Mesenchymal stem cell (in vitro differentiated cells and primary cell): Measurements from ENCODE around the gene L3MBTL1.

ENCODE experiments used
- DNase-seq: peaks from one replicate; pipeline ENCODE4 v3.0.0-alpha.2; 2013
- H2AFZ ChIP-seq: one replicate; pipeline ENCODE4 v1.6.1; 2013; ENCODE audit warnings: low read depth, mild to moderate bottlenecking, control low read depth, inconsistent platforms, low read length, moderate library complexity
- H2AK5ac ChIP-seq: 2 replicates; pipeline ENCODE4 v1.6.1; 2013; ENCODE audit warnings: low read length, moderate library complexity, mild to moderate bottlenecking, inconsistent platforms; ENCODE audit not compliant: severe bottlenecking
- H2BK120ac ChIP-seq: one replicate; pipeline ENCODE4 v1.6.1; 2013; ENCODE audit warnings: low read depth, mild to moderate bottlenecking, inconsistent platforms, low read length, moderate library complexity
- H2BK12ac ChIP-seq, 2 experiments: one replicate each; pipeline ENCODE4 v1.6.1; 2013; ENCODE audit warnings: inconsistent platforms in 2 of 2, low read length in 2 of 2, mild to moderate bottlenecking in 2 of 2, moderate library complexity in 2 of 2, control low read depth in 1 of 2
- H2BK15ac ChIP-seq: one replicate; pipeline ENCODE4 v1.6.1; 2013; ENCODE audit warnings: mild to moderate bottlenecking, low read depth, inconsistent platforms; ENCODE audit not compliant: poor library complexity, severe bottlenecking
- H2BK5ac ChIP-seq: 2 replicates; pipeline ENCODE4 v1.6.1; 2013; ENCODE audit warnings: low read depth, mild to moderate bottlenecking, low read length, control low read depth, inconsistent platforms; ENCODE audit not compliant: poor library complexity, severe bottlenecking
- H3K14ac ChIP-seq, 2 experiments: one replicate each; pipeline ENCODE4 v1.6.1; 2013; ENCODE audit warnings: inconsistent platforms in 2 of 2, low read length in 2 of 2, control low read depth in 1 of 2, mild to moderate bottlenecking in 1 of 2, moderate library complexity in 1 of 2
- H3K18ac ChIP-seq, 2 experiments: one replicate each; pipeline ENCODE4 v1.6.1; 2013; ENCODE audit warnings: inconsistent platforms in 2 of 2, low read length in 2 of 2, control low read depth in 1 of 2, low read depth in 1 of 2, mild to moderate bottlenecking in 1 of 2
- H3K23ac ChIP-seq, 2 experiments: one replicate each; pipeline ENCODE4 v1.6.1; 2013; ENCODE audit warnings: inconsistent platforms in 2 of 2, low read length in 2 of 2, mild to moderate bottlenecking in 2 of 2, moderate library complexity in 2 of 2, control low read depth in 1 of 2
- H3K27ac ChIP-seq: 2 replicates; pipeline ENCODE4 v1.5.1; 2013; ENCODE audit warnings: mild to moderate bottlenecking, moderate library complexity, low read length, control low read depth, inconsistent platforms; ENCODE audit not compliant: poor library complexity, severe bottlenecking
- H3K27me3 ChIP-seq, 2 experiments: 2 replicates each; pipeline versions ENCODE4 v1.6.1 to v1.7.0; 2013; ENCODE audit warnings: low read length in 2 of 2, mild to moderate bottlenecking in 2 of 2, moderate library complexity in 2 of 2, control low read depth in 1 of 2, inconsistent platforms in 1 of 2; ENCODE audit not compliant: control insufficient read depth in 1 of 2, insufficient read depth in 1 of 2
- H3K36me3 ChIP-seq, 2 experiments: 2 replicates each; pipeline versions ENCODE4 v1.6.1 to v1.7.0; 2013; ENCODE audit warnings: low read length in 2 of 2, control low read depth in 1 of 2, inconsistent platforms in 1 of 2, low read depth in 1 of 2, mild to moderate bottlenecking in 1 of 2; ENCODE audit not compliant: insufficient read depth in 2 of 2, control insufficient read depth in 1 of 2
- H3K4ac ChIP-seq, 2 experiments: one replicate each; pipeline ENCODE4 v1.6.1; 2013; ENCODE audit warnings: inconsistent platforms in 2 of 2, low read length in 2 of 2, mild to moderate bottlenecking in 2 of 2, moderate library complexity in 2 of 2, control low read depth in 1 of 2, low read depth in 1 of 2
- H3K4me1 ChIP-seq: 2 replicates; pipeline ENCODE4 v1.6.1; 2013; ENCODE audit warnings: low read depth, low read length, control low read depth; ENCODE audit not compliant: control insufficient read depth, insufficient read depth
- H3K4me2 ChIP-seq: 2 replicates; pipeline ENCODE4 v1.6.1; 2013; ENCODE audit warnings: low read length, mild to moderate bottlenecking, inconsistent platforms; ENCODE audit not compliant: poor library complexity, severe bottlenecking
- H3K4me3 ChIP-seq, 2 experiments: 2 replicates each; pipeline versions ENCODE4 v1.5.1 to v1.7.0; 2013; ENCODE audit warnings: low read length in 2 of 2, mild to moderate bottlenecking in 2 of 2, control low read depth in 1 of 2, low read depth in 1 of 2; ENCODE audit not compliant: insufficient read depth in 1 of 2
- H3K79me1 ChIP-seq: replicated peaks from 2 replicates; pipeline ENCODE4 v1.6.1; 2013; ENCODE audit warnings: mild to moderate bottlenecking, control low read depth, low read length, inconsistent platforms; ENCODE audit not compliant: poor library complexity, severe bottlenecking
- H3K9ac ChIP-seq: 2 replicates; pipeline ENCODE4 v1.7.0; 2013; ENCODE audit warnings: mild to moderate bottlenecking, low read length, moderate library complexity
- H3K9me3 ChIP-seq: 2 replicates; pipeline ENCODE4 v1.7.0; 2013; ENCODE audit warnings: mild to moderate bottlenecking, low read length; ENCODE audit not compliant: control insufficient read depth
- H4K8ac ChIP-seq: one replicate; pipeline ENCODE4 v1.6.1; 2013; ENCODE audit warnings: inconsistent platforms, mild to moderate bottlenecking, low read length, moderate library complexity
- H4K91ac ChIP-seq: one replicate; pipeline ENCODE4 v1.6.1; 2013; ENCODE audit warnings: mild to moderate bottlenecking, low read length, inconsistent platforms
- WGBS: methylation state at CpG from one replicate; pipeline ENCODE4 v1.1.7; 2013; ENCODE audit warnings: mixed read lengths; 5-methylcytosine and 5-hydroxymethylcytosine counted together

Gene L3MBTL1

GRCh38 chr20:43472671-43473380 is 34.7 kb upstream of the L3MBTL1 start:
- Histone ChIP-seq H3K9ac (no peak overlapping the region), H2AFZ (no peak overlapping the region), H3K14ac (no peak overlapping the region), H4K91ac (no peak overlapping the region), H3K79me1 (peaks cover 5% of the 10 kb centered on the region), H3K4me3 (no peak overlapping the region), H3K9me3 (no peaks in the 10 kb centered on the region), H2BK5ac (no peak overlapping the region), H3K27ac (no peak overlapping the region), H3K27me3 (no peaks in the 10 kb centered on the region), H4K8ac (no peak overlapping the region), H2BK120ac (no peak overlapping the region), H3K18ac (no peak overlapping the region), H3K4me1 (peaks cover 8% of the 10 kb centered on the region), H3K36me3 (peaks cover 16 to 37% of the 10 kb centered on the region in 2 experiments), H2AK5ac (no peak overlapping the region), H2BK15ac (no peak overlapping the region), H3K4me2 (no peak overlapping the region), H2BK12ac (no peak overlapping the region), H3K4ac (no peak overlapping the region), H3K23ac (no peak overlapping the region)
- 96% methylated on average over 7 of the region's 11 CpGs for WGBS
- DNase-seq: no peak

GRCh38 chr20:43473381-43473704 is 34.2 kb upstream of the L3MBTL1 start:
- no peak overlapping the region for H3K27ac ChIP-seq
- peaks cover 13 to 36% of the 10 kb centered on the region in 2 experiments for H3K36me3 ChIP-seq
- H2AFZ ChIP-seq: no peak overlapping the region
- peaks cover 8% of the 10 kb centered on the region for H3K4me1 ChIP-seq
- H3K18ac ChIP-seq: no peak overlapping the region
- H4K91ac ChIP-seq: no peak overlapping the region
- H2BK5ac ChIP-seq: no peak overlapping the region
- H3K9ac ChIP-seq: no peak overlapping the region
- H3K27me3 ChIP-seq: no peaks in the 10 kb centered on the region
- no peak overlapping the region for H2AK5ac ChIP-seq
- H2BK120ac ChIP-seq: no peak overlapping the region
- no peak overlapping the region for H2BK12ac ChIP-seq
- no peak overlapping the region for H3K4me3 ChIP-seq
- peaks cover 4% of the 10 kb centered on the region for H3K79me1 ChIP-seq
- H3K9me3 ChIP-seq: no peaks in the 10 kb centered on the region
- H3K4ac ChIP-seq: no peak overlapping the region
- WGBS: 93% methylated on average over 4 of the region's 4 CpGs
- H3K23ac ChIP-seq: no peak overlapping the region
- H4K8ac ChIP-seq: no peak overlapping the region
- no peak for DNase-seq
- H3K4me2 ChIP-seq: no peak overlapping the region
- no peak overlapping the region for H2BK15ac ChIP-seq
- no peak overlapping the region for H3K14ac ChIP-seq

GRCh38 chr20:43477193-43477592 is 30.3 kb upstream of the L3MBTL1 start:
- Histone ChIP-seq H2BK15ac (no peak overlapping the region), H2BK12ac (no peak overlapping the region), H2AK5ac (no peak overlapping the region), H3K9ac (no peak overlapping the region), H3K23ac (no peak overlapping the region), H2BK120ac (no peak overlapping the region), H4K91ac (no peak overlapping the region), H3K27me3 (peaks cover 0 to 7% of the 10 kb centered on the region in 2 experiments), H2BK5ac (no peak overlapping the region), H3K18ac (no peak overlapping the region), H3K79me1 (no peaks in the 10 kb centered on the region), H2AFZ (no peak overlapping the region), H3K4ac (no peak overlapping the region), H3K4me1 (peaks cover 2% of the 10 kb centered on the region), H3K9me3 (no peaks in the 10 kb centered on the region), H3K14ac (no peak overlapping the region), H3K4me2 (no peak overlapping the region), H4K8ac (no peak overlapping the region), H3K4me3 (no peak overlapping the region), H3K27ac (no peak overlapping the region), H3K36me3 (peaks cover 0 to 7% of the 10 kb centered on the region in 2 experiments)
- 85% methylated on average over 3 of the region's 3 CpGs for WGBS
- no peak for DNase-seq

GRCh38 chr20:43477619-43478018 is 29.9 kb upstream of the L3MBTL1 start:
- no peak overlapping the region for H3K4me3 ChIP-seq
- no peak for DNase-seq
- no peak overlapping the region for H2BK12ac ChIP-seq
- H4K8ac ChIP-seq: no peak overlapping the region
- H2BK15ac ChIP-seq: no peak overlapping the region
- no peak overlapping the region for H3K18ac ChIP-seq
- no peak overlapping the region for H3K9ac ChIP-seq
- H3K9me3 ChIP-seq: no peaks in the 10 kb centered on the region
- H3K79me1 ChIP-seq: no peaks in the 10 kb centered on the region
- no peak overlapping the region for H3K14ac ChIP-seq
- no peak overlapping the region for H3K23ac ChIP-seq
- H3K4me1 ChIP-seq: peaks cover under 1% of the 10 kb centered on the region
- H2BK5ac ChIP-seq: no peak overlapping the region
- no peak overlapping the region for H2BK120ac ChIP-seq
- 100% methylated on average over 2 of the region's 4 CpGs for WGBS
- H3K4me2 ChIP-seq: no peak overlapping the region
- H2AFZ ChIP-seq: no peak overlapping the region
- no peak overlapping the region for H4K91ac ChIP-seq
- H2AK5ac ChIP-seq: no peak overlapping the region
- H3K4ac ChIP-seq: no peak overlapping the region
- H3K27ac ChIP-seq: no peak overlapping the region
- H3K36me3 ChIP-seq: peaks cover 0 to 3% of the 10 kb centered on the region in 2 experiments
- peaks cover 0 to 7% of the 10 kb centered on the region in 2 experiments for H3K27me3 ChIP-seq
